ENCODE measurements around the gene LGI1.
"Not testable (repeated sequence)": the region's sequence is repeated elsewhere in the genome, so short reads cannot be mapped to it uniquely, and the experiment has no call there.

The LGI1 gene

GRCh38 chr10:93807371-93807770, 49.6 kb downstream of the LGI1 start:
- DNase-seq (ENCODE audit: low read depth): no peak

DNA sequence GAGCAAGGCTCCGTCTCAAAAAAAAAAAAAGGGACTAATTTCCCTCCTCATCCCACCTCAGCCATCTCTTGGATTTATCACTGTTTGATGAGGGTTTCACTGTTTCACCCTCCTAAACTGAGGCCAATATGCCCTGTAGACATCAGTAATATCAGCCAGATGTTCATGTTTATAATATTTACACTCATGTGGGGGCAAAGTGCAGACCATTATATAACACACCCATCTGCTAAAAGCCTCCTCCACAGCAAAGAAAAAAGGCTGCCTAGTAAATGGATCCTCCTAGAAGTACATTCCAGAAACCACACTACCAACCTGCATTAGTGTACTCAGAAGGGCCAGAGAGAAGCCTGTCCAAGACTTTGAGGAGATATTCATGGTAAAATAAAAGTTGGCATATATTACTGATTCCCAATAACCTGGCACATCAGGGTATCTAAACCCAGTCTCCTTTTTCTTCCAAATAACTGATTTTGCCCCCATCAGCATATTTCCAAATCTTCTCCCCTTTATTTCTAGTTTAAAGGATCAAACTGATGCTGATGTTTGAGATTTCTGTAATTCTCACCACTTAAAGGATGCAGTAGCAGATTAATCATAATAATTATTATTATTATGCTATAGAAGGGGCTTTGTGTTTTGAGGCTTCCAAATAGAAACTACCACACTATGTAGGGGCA, 55.1 kb downstream of the LGI1 start:
- no peak for DNase-seq (ENCODE audit: low read depth)

DNA sequence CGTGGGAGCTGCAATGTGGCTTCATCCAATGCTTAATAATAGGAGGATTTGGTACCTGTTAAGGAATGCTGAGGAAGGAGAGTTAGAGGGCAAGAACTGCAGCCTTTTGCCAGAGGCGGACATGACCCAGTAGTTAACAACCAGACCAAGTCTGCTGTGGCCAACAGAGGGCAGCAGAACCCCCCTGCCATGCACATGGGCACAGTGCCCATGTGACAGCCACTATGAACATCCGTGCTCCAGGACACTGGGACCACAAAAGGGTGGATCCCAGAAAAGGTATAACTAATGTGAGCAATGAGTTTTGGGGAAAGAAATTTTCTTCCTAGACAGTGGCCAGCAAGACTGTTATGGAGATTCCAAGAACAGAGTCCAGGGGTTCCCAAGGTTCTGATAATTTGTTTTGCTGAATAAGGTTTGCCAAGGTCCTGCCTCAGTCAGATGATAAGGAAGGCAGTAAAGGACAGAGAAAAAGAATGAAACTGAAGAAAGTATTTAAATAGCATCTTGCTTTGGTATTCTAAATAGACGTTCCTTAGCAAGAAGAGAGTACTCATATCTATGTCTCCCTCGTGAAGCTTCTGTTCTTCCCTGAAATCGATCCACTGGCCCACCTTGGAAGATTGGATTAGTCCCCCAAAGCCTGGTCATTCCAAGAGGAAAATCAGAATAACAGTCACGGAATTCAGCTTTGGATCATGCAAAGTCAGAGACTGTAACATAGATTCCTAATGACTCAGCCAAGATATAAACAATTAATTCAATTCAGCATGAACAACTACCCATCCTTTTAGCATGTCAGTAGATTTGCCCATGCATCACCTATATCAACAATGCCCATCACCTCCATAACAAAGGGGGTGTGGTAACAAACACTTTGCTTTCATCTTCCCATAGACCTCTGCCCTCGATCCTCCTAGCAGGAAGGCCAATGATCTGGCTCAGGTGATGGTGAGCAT, 56.0 kb downstream of the LGI1 start:
- peak; percentile 29 for DNase-seq (ENCODE audit: low read depth)

GRCh38 chr10:93815304-93816096, 57.8 kb downstream of the LGI1 start:
- no peak for DNase-seq (ENCODE audit: low read depth)

DNA sequence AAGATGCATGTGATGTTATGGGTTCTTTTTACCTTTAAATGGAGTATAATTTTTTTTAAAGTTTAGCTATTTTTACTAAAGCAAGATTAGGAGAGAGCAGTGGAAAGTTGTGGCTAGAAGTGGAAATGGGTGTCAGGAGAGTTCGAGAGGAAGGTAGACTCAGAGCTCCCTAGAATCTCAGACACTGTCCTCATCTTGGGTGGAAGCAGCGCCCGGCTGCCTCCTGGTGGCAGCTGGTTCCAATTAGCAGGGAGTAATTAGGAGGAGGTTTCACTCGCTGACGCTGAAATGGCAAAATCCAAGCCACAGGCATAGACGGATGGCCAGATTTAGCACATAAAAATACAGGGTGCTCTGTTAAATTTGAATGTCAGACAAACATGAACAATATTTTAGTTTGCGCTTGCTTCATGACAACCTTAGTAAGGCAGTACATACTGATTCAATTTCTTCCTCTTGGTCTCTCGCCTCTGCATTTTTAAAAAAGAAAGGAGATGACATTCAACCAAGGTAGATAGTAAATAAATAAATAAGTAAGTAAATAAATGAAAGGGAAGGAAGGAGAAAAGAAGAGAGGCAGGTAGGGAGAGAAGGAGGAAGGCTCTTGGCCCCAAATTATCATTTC, 58.5 kb downstream of the LGI1 start:
- peak; percentile 71 for DNase-seq (ENCODE audit: low read depth)

DNA sequence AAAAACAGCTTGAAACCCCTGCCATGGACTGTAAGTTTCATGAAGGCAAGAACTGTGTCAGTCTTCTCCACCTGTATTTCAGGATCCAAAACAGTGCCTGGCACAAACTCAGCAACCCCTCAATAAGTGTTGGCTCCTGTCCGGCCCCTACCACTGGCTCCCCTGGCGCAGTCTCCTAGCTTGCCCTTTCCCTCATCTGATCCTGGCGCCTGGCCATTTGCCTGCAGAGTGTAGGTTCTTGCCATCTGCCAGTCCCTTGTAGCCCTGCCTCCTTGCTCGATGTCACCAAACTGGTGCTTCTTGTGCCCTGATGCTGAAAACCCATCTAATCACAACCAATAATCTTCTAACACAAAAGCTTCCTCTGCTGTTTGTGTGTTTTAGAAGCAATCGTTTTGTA, 60.4 kb downstream of the LGI1 start:
- DNase-seq (ENCODE audit: low read depth): no peak

- no peak for DNase-seq (ENCODE audit: low read depth)
These were observed 61.8 kb downstream of the LGI1 start for GRCh38 chr10:93819520-93819919.

DNA sequence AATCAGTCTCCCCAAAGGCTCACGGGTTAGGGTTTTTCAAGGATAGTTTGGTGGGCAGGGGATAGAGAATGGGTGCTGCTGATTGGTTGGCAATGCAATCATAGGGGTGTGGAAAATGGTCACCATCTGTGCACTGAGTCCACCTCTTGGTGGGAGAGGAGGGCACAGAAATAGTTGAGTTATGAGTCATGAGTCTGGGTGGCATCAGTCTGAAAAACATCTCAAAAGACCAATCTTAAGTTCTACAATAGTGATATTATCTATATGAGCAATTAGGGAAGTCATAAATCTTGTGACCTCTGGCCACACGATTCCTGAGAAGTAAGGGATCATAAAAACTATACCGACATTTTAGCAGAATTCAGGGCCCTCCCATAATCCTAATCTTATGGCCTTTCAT, 62.7 kb downstream of the LGI1 start:
- no peak for DNase-seq (ENCODE audit: low read depth)

DNA sequence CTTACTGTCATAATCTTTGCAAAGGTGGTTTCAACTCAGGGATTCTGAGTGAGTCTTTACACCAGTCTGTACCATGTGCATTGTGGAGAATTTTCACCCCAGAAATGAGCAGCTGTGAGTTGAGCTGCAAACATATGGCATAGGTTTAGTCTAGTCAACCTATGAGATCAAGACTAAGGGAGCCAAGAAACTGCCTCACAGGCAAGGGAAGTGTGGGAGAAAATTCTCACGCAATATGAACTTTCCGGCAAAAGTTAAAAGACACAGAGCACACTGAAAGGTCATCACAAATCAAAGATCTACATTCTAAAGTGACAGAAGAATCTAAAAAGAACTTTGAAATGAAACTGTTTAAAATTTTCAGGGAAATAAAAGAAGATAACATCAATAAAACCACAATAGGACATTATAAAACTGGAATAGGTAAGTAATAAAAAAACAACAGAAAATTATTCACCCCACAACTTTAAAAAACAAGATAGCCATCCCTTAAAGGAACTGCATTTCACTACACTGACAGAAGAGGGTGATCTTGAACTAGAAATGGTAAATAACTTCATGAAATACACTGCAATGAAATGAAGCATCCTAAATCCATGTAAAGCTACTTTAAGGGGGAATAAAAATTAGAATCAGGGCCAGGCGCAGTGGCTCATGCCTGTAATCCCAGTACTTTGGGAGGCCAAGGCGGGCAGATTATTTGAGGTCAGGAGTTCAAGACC, 63.5 kb downstream of the LGI1 start:
- DNase-seq (ENCODE audit: low read depth): peak; percentile 25

- DNase-seq (ENCODE audit: low read depth): no peak
These were observed 68.6 kb downstream of the LGI1 start for GRCh38 chr10:93826355-93826754.

GRCh38 chr10:93827056-93827804, 69.5 kb downstream of the LGI1 start:
- no peak for DNase-seq (ENCODE audit: low read depth)

DNA sequence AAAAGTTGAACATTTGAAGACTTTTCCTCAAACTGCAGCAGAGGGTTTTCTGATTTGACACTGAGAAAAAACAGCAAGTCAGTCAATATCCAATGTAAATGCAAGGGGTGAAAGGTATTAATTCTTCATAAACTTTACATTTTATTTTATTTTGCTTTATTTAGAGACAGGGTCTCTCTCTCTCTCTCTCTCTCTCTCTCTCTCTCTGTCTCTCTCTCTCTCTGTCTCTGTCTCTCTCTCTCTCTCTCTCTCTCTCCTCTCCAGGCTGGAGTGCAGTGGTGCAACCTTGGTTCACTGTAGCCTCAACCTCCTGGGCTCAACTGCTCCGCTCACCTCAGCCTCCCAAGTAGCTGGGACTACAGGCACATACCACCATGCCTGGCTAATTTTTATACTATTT, 73.3 kb downstream of the LGI1 start:
- not testable (repeated sequence) for DNase-seq (ENCODE audit: low read depth)

GRCh38 chr10:93835770-93836169, 78.0 kb downstream of the LGI1 start:
- no peak for DNase-seq (ENCODE audit: low read depth)

- no peak for DNase-seq (ENCODE audit: low read depth)
These were observed 80.1 kb downstream of the LGI1 start for GRCh38 chr10:93837822-93838221.

DNA sequence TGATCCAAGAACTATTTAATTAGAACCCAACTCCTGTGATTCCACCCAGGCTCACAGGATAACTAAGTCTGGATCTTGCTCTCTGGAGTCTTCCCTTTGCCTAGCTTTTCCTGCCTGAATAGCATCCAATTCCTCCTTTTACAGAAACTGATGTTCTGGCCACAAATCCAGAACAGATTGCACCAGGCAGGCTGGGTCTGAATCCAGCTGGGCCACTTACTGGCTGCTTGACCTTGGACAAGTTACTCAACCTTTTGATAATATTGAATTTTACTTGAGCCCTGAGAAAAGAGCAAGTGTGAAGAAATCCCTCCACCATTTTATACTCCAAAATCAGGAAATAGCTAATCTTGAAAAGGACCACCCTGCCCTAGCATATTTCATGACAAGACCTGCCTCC, 80.5 kb downstream of the LGI1 start:
- DNase-seq (ENCODE audit: low read depth): peak; percentile 44

GRCh38 chr10:93841961-93842360, 84.2 kb downstream of the LGI1 start:
- DNase-seq (ENCODE audit: low read depth): no peak

DNA sequence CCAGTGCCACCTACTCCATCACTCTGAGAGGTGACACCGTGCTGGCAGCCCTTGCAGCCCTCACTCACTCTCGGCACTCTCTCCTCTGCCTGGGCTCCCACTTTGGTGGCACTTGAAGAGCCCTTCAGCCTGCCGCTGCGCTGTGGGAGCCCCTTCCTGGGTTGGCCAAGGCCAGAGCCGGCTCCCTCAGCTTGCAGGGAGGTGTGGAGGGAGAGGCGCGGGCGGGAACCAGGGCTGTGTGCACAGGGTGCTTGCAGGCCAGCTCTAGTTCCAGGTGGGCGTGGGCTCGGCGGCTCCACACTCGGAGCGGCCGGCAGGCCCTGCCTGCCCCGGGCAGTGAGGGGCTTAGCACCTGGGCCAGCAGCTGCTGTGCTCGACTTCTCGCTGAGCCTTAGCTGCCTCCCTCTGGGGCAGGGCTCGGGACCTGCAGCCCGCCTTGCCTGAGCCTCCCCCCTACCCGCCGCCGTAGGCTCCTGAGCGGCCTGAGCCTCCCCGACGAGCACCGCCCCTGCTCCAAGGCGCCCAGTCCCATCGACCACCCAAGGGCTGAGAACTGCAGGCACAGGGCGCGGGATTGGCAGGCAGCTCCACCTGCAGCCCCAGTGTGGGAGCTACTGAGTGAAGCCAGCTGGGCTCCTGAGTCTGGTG, 87.4 kb downstream of the LGI1 start:
- DNase-seq (ENCODE audit: low read depth): no peak
